HepG2 (cell line): ENCODE data around the gene LRP1B. TPM values are rescaled to one million over a fixed set of nuclear protein-coding genes. Genes with fewer than 3 reads are reported as not detected.

ENCODE experiments used
- ATAC-seq: fragments of 200-7000 bp; cut with Tn5 transposase; 3 replicates; pipeline ENCODE4 v1.9.1; 2020; ENCODE audit warnings: mild to moderate bottlenecking, moderate library complexity
- BruUV-seq: library from RNA; stranded (reverse); fragments of 400-500 nt; replicated peaks from 2 replicates; lab custom pipeline; 2021; lab: Mats Ljungman, UMichigan
- CTCF ChIA-PET: fragments of 300-600 bp; formaldehyde crosslinking; extraction: SDS; loops from one replicate; lab custom pipeline; 2021; ENCODE audit warnings: low total read pairs, inconsistent platforms, low intra/inter-chr PET ratio; lab: Yijun Ruan, JAX
- POLR2A ChIA-PET: fragments of 350-600 bp; sonication (Branson Sonifier 250); formaldehyde crosslinking; loops from one replicate; lab custom pipeline; 2020; ENCODE audit warnings: antibody characterized with exemption, inconsistent platforms; lab: Yijun Ruan, JAX
- DNase-seq: peaks from one replicate; pipeline ENCODE4 v3.0.0-alpha.2; 2015; ENCODE audit warnings: low spot score
- FAIRE-seq: peaks from 3 replicates; lab custom pipeline; 2011; peaks lifted over from hg19 to GRCh38; lab: Jason Lieb, UNC
- H2AFZ ChIP-seq: one replicate; pipeline ENCODE4 v1.6.1; 2011; ENCODE audit warnings: low read length, inconsistent platforms
- H3K27ac ChIP-seq: fragments of 300-600 bp; 3 replicates; pipeline ENCODE4 v1.8.0; 2011; ENCODE audit warnings: mixed run types, mild to moderate bottlenecking, mixed read lengths, low read length, inconsistent platforms; ENCODE audit not compliant: insufficient read depth; ENCODE audit errors: extremely low read length
- H3K27me3 ChIP-seq, 2 experiments: fragments of 200-600 bp in 1 of 2; 2 replicates in 1 of 2; 3 replicates in 1 of 2; pipeline versions ENCODE4 v1.6.0 to v1.8.0; 2011; ENCODE audit warnings: low read length in 2 of 2, mild to moderate bottlenecking in 2 of 2, moderate library complexity in 2 of 2, inconsistent platforms in 1 of 2; ENCODE audit not compliant: insufficient read depth in 2 of 2, control insufficient read depth in 1 of 2
- H3K36me3 ChIP-seq, 2 experiments: fragments of 200-600 bp in 1 of 2; replicated peaks in 1 of 2; 2 replicates in 1 of 2; 3 replicates in 1 of 2; pipeline versions ENCODE4 v1.5.1 to v1.8.0; 2011; ENCODE audit warnings: low read length in 2 of 2, inconsistent platforms in 1 of 2; ENCODE audit not compliant: insufficient read depth in 2 of 2, control insufficient read depth in 1 of 2
- H3K4me1 ChIP-seq: 2 replicates; pipeline ENCODE4 v1.5.1; 2012; ENCODE audit warnings: low read length, inconsistent platforms; ENCODE audit not compliant: insufficient read depth
- H3K4me2 ChIP-seq: 2 replicates; pipeline ENCODE4 v1.6.0; 2011; ENCODE audit warnings: low read depth, low read length, inconsistent platforms
- H3K4me3 ChIP-seq, 3 experiments: fragments of 200-600 bp in 1 of 3; sonication (generic), shearing (Covaris generic) in 1 of 3; replicated peaks in 1 of 3; 2 replicates each; pipeline ENCODE4 v1.5.1; 2011 to 2016; ENCODE audit warnings: low read length in 3 of 3, inconsistent platforms in 2 of 3, low read depth in 2 of 3, mild to moderate bottlenecking in 2 of 3, control low read depth in 1 of 3, mixed read lengths in 1 of 3; ENCODE audit not compliant: insufficient read depth in 1 of 3
- H3K79me2 ChIP-seq: one replicate; pipeline ENCODE4 v1.6.1; 2011; ENCODE audit warnings: low read length, inconsistent platforms; ENCODE audit not compliant: insufficient read depth
- H3K9ac ChIP-seq: 2 replicates; pipeline ENCODE4 v1.6.0; 2011; ENCODE audit warnings: mild to moderate bottlenecking, low read depth, low read length, inconsistent platforms; ENCODE audit not compliant: insufficient read depth
- H3K9me3 ChIP-seq: 2 replicates; pipeline ENCODE4 v1.5.1; 2012; ENCODE audit warnings: mild to moderate bottlenecking, low read length
- H4K20me1 ChIP-seq: 2 replicates; pipeline ENCODE4 v1.6.0; 2011; ENCODE audit warnings: inconsistent platforms, mild to moderate bottlenecking, low read length, moderate library complexity; ENCODE audit not compliant: insufficient read depth
- CBX1 ChIP-seq: IDR thresholded peaks from one replicate; pipeline ENCODE4 v1.6.1; 2016; ENCODE audit warnings: antibody characterized with exemption, low read depth
- GATAD1 ChIP-seq: IDR thresholded peaks from 2 replicates; pipeline ENCODE4 v1.6.1; 2016; ENCODE audit warnings: missing genetic modification reagents, missing compliant biosample characterization
- GLI4 ChIP-seq: sonication (generic); formaldehyde crosslinking; IDR thresholded peaks from 2 replicates; pipeline ENCODE4 v1.5.1; 2020; ENCODE audit warnings: missing genetic modification reagents, mild to moderate bottlenecking, moderate library complexity, borderline replicate concordance
- NRL ChIP-seq: sonication (generic); formaldehyde crosslinking; IDR thresholded peaks from 2 replicates; pipeline ENCODE4 v1.5.0; 2020; ENCODE audit warnings: missing genetic modification reagents, mild to moderate bottlenecking, moderate library complexity, borderline replicate concordance
- RFX3 ChIP-seq: IDR thresholded peaks from 2 replicates; pipeline ENCODE4 v1.6.1; 2016; ENCODE audit warnings: missing biosample characterization, missing genetic modification reagents
- ZNF775 ChIP-seq: sonication (generic); formaldehyde crosslinking; IDR thresholded peaks from 2 replicates; pipeline ENCODE4 v1.4.0; 2020; ENCODE audit warnings: missing genetic modification reagents, mild to moderate bottlenecking, moderate library complexity, borderline replicate concordance
- WGBS: methylation state at CpG from one replicate; pipeline ENCODE4 v1.1.6; 2017; ENCODE audit warnings: low lambda C conversion rate; 5-methylcytosine and 5-hydroxymethylcytosine counted together
- in situ Hi-C: cut with HindIII; loops from 2 replicates; pipeline ENCODE4 v1.10.0; 2017; ENCODE audit warnings: low pct_unique_long_range_greater_than_20kb; ENCODE audit not compliant: extremely low pct_ligation_motif_present
- intact Hi-C: fragments of 100-400 bp; cut with micrococcal nuclease; formaldehyde crosslinking; loops from one replicate; pipeline ENCODE4 v1.10.0; 2022; ENCODE audit not compliant: unreplicated experiment
- polyA plus RNA-seq, 8 experiments: library from polyadenylated mRNA; depleted of rRNA in 3 of 8; stranded (reverse) in 7 of 8; unstranded in 1 of 8; fragments of >200 nt; fragmentation: Illumina TruSeq in 4 of 8; extraction: Trizol in 4 of 8; gene quantifications; 2 replicates each; pipeline versions ENCODE4 v1.2.1 to v1.2.3, GENCODE V29; 2011 to 2016; ENCODE audit warnings: low read depth in 4 of 8, missing spikeins in 1 of 8, mixed read lengths in 1 of 8; ENCODE audit not compliant: insufficient read depth in 1 of 8
- total RNA-seq, 5 experiments: library from RNA; depleted of rRNA; stranded (reverse); fragments of >200 nt; fragmentation: Illumina TruSeq; extraction: Trizol; gene quantifications; 2 replicates each; pipeline ENCODE4 v1.2.3, GENCODE V29; 2016; ENCODE audit warnings: low read depth in 1 of 5
- TF ChIP-seq, protein P1 (sequence below): IDR thresholded peaks from 2 replicates; pipeline ENCODE4 v1.6.1; 2016; ENCODE audit warnings: control low read depth
- TF ChIP-seq, protein P2 (sequence below): sonication (generic); formaldehyde crosslinking; IDR thresholded peaks from 2 replicates; pipeline ENCODE4 v1.5.1; 2020; ENCODE audit warnings: missing genetic modification reagents, mild to moderate bottlenecking, borderline replicate concordance
- TF ChIP-seq, protein P3 (sequence below): sonication (generic); formaldehyde crosslinking; IDR thresholded peaks from 2 replicates; pipeline ENCODE4 v1.8.0; 2022; ENCODE audit warnings: missing genetic modification reagents, low read depth, mild to moderate bottlenecking, borderline replicate concordance

Gene LRP1B
- total and polyA plus RNA-seq, 2 of the 13 experiments (the other 11 are each of a cell fraction or from before 2014, with no cell fraction given), result 0.04 TPM; not detected in 1

DNA sequence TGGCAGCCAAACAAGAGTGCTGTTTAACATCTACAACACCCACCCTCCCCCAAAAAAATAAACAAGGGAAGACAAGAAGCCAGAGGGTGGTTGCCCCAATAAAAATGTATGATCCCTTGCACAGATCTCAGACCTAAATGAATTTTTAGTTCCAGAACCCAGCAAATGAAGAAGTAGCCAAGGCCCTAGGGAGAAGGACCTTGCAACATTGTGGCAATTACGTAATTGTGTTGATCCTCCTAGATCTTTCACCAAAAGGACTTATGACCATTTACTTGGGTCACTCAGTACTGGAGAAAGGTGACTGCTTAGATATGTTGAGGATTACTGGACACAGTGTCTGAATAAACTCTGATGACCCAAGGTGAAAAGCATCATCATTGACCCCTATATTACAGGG lies 1393.8 kb downstream of the LRP1B start:
- no peak overlapping the region for H3K4me2 ChIP-seq
- in situ Hi-C loops, result no loop called here
- DNase-seq, result no peak
- ATAC-seq, result no peak
- ChIA-PET POLR2A (no interaction called here), CTCF (no interaction called here)
- BruUV-seq, result no TSS peak
- FAIRE-seq, result no peak
- no peaks in the 10 kb centered on the region for H3K27me3 ChIP-seq
- no peaks in the 10 kb centered on the region for H4K20me1 ChIP-seq
- TF ChIP-seq NRL (CRISPR knock-in tag), result no peak
- TF ChIP-seq RFX3 (CRISPR knock-in tag), result no peak
- TF ChIP-seq, protein P1, sequence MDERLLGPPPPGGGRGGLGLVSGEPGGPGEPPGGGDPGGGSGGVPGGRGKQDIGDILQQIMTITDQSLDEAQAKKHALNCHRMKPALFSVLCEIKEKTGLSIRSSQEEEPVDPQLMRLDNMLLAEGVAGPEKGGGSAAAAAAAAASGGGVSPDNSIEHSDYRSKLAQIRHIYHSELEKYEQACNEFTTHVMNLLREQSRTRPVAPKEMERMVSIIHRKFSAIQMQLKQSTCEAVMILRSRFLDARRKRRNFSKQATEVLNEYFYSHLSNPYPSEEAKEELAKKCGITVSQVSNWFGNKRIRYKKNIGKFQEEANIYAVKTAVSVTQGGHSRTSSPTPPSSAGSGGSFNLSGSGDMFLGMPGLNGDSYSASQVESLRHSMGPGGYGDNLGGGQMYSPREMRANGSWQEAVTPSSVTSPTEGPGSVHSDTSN (CRISPR knock-in tag), result no peak
- TF ChIP-seq CBX1, result no peak
- no peak for TF ChIP-seq GLI4 (CRISPR knock-in tag)
- TF ChIP-seq, protein P2, sequence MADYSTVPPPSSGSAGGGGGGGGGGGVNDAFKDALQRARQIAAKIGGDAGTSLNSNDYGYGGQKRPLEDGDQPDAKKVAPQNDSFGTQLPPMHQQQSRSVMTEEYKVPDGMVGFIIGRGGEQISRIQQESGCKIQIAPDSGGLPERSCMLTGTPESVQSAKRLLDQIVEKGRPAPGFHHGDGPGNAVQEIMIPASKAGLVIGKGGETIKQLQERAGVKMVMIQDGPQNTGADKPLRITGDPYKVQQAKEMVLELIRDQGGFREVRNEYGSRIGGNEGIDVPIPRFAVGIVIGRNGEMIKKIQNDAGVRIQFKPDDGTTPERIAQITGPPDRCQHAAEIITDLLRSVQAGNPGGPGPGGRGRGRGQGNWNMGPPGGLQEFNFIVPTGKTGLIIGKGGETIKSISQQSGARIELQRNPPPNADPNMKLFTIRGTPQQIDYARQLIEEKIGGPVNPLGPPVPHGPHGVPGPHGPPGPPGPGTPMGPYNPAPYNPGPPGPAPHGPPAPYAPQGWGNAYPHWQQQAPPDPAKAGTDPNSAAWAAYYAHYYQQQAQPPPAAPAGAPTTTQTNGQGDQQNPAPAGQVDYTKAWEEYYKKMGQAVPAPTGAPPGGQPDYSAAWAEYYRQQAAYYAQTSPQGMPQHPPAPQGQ (CRISPR knock-in tag), result no peak
- TF ChIP-seq GATAD1, result no peak
- TF ChIP-seq, protein P3, sequence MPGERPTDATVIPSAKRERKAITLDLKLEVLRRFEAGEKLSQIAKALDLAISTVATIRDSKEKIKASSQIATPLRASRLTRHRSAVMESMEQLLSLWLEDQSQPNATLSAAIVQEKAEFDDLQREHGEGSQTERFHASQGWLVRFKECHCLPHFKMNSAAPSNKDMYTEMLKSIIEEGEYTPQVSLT (CRISPR knock-in tag), result no peak
- no peak for TF ChIP-seq ZNF775 (CRISPR knock-in tag)
- H3K4me1 ChIP-seq, result no peaks in the 10 kb centered on the region
- no peak overlapping the region for H3K4me3 ChIP-seq
- H3K9ac ChIP-seq, result no peak overlapping the region
- no peak overlapping the region for H3K27ac ChIP-seq
- no peaks in the 10 kb centered on the region for H3K36me3 ChIP-seq
- no peaks in the 10 kb centered on the region for H3K79me2 ChIP-seq
- intact Hi-C loops, result no loop called here
- no peak overlapping the region for H2AFZ ChIP-seq
- H3K9me3 ChIP-seq, result no peaks in the 10 kb centered on the region
- WGBS, result 23% methylated on average over 1 of the region's 1 CpG
